ENCODE results near the gene DNAJC25.

GRCh38 chr9:111586378-111586777, 44.8 kb upstream of the DNAJC25 start:
- TF ChIP-seq CREB1 (CRISPR knock-in tag; IDR thresholded peaks at IDR 0.05; ENCODE audit: low read depth) (no peak), CTCF (conservative IDR thresholded peaks at IDR 0.05; ENCODE audit: low read depth in 2 of 2) (no peak), REST (IDR thresholded peaks at IDR 0.05; ENCODE audit: unreplicated experiment) (no peak), EZH2 (IDR thresholded peaks at IDR 0.05; ENCODE audit: low read depth, unreplicated experiment) (no peak), EZH2phosphoT487 (IDR thresholded peaks at IDR 0.05; ENCODE audit: unreplicated experiment) (no peak), POLR2AphosphoS5 (IDR thresholded peaks at IDR 0.05; ENCODE audit: low read depth) (no peak)

All from GM23338 (cell line).